Caco-2 (cell line): Measurements from ENCODE around the gene PHACTR2. TPM values are rescaled to one million over a fixed set of nuclear protein-coding genes. Genes with fewer than 3 reads are reported as not detected.

Experiments used
- BruUV-seq: library from RNA; stranded (reverse); fragments of 400-500 nt; replicated peaks from 2 replicates; lab custom pipeline; 2021; lab: Mats Ljungman, UMichigan
- CTCF ChIA-PET: fragments of 300-600 bp; sonication (Branson Sonifier 250); formaldehyde crosslinking; loops from one replicate; lab custom pipeline; 2022; ENCODE audit warnings: antibody characterized with exemption; lab: Charles Lee
- POLR2A ChIA-PET: fragments of 300-600 bp; sonication (Branson Sonifier 250); formaldehyde crosslinking; loops from one replicate; lab custom pipeline; 2022; ENCODE audit warnings: antibody characterized with exemption; lab: Charles Lee
- DNase-seq, 2 experiments: peaks; one replicate each; pipeline versions ENCODE4 v3.0.0 to v3.0.0-alpha.2; 2020 to 2022
- H3K27me3 ChIP-seq: replicated peaks from 2 replicates; pipeline ENCODE4 v1.6.0; 2011; ENCODE audit warnings: low read length; ENCODE audit not compliant: control insufficient read depth, insufficient read depth
- H3K36me3 ChIP-seq: 2 replicates; pipeline ENCODE4 v1.5.1; 2011; ENCODE audit warnings: low read length; ENCODE audit not compliant: control insufficient read depth, insufficient read depth
- H3K4me1 ChIP-seq: fragments of 250-450 bp; sonication (Bioruptor Pico); 2 replicates; pipeline ENCODE4 v1.5.1; 2020; ENCODE audit warnings: mild to moderate bottlenecking
- H3K4me3 ChIP-seq: 2 replicates; pipeline ENCODE4 v1.5.1; 2011; ENCODE audit warnings: low read depth, mild to moderate bottlenecking, control low read depth, low read length
- H3K9me3 ChIP-seq: fragments of 250-450 bp; sonication (Bioruptor Pico); 2 replicates; pipeline ENCODE4 v1.5.1; 2020; ENCODE audit warnings: mild to moderate bottlenecking, moderate library complexity
- H3K27ac Mint-ChIP-seq: one replicate; pipeline ENCODE4 v1.8.0; 2022; ENCODE audit warnings: mixed read lengths; ENCODE audit not compliant: unreplicated experiment
- H3K27me3 Mint-ChIP-seq: one replicate; pipeline ENCODE4 v1.8.0; 2022; ENCODE audit warnings: mixed read lengths; ENCODE audit not compliant: insufficient read depth, unreplicated experiment
- H3K36me3 Mint-ChIP-seq: one replicate; pipeline ENCODE4 v1.8.0; 2022; ENCODE audit warnings: mild to moderate bottlenecking, mixed read lengths; ENCODE audit not compliant: insufficient read depth, unreplicated experiment
- H3K4me1 Mint-ChIP-seq: one replicate; pipeline ENCODE4 v1.8.0; 2022; ENCODE audit warnings: low read depth, mixed read lengths; ENCODE audit not compliant: unreplicated experiment
- H3K4me3 Mint-ChIP-seq: one replicate; pipeline ENCODE4 v1.8.0; 2022; ENCODE audit warnings: mild to moderate bottlenecking, moderate library complexity, mixed read lengths; ENCODE audit not compliant: unreplicated experiment
- H3K9me3 Mint-ChIP-seq: one replicate; pipeline ENCODE4 v1.8.0; 2022; ENCODE audit warnings: mixed read lengths; ENCODE audit not compliant: unreplicated experiment
- CTCF ChIP-seq, 2 experiments: fragments of 200-600 bp in 1 of 2; IDR thresholded peaks; 1 replicate in 1 of 2; 2 replicates in 1 of 2; pipeline versions ENCODE4 v1.5.1 to v1.8.0; 2011 to 2022; ENCODE audit warnings: antibody characterized with exemption in 1 of 2, control low read depth in 1 of 2, inconsistent platforms in 1 of 2, low read depth in 1 of 2, low read length in 1 of 2, mild to moderate bottlenecking in 1 of 2, moderate library complexity in 1 of 2; ENCODE audit not compliant: insufficient read depth in 1 of 2, severe bottlenecking in 1 of 2, unreplicated experiment in 1 of 2
- intact Hi-C: fragments of 100-400 bp; cut with micrococcal nuclease; formaldehyde crosslinking; loops from one replicate; pipeline ENCODE4 v1.10.0; 2022; ENCODE audit not compliant: unreplicated experiment
- total RNA-seq: library from RNA; stranded (reverse); gene quantifications from 2 replicates; pipeline ENCODE4 v1.2.3, GENCODE V29; 2022

The PHACTR2 gene
- total RNA-seq, 1 experiment from 2014 or later: 100 TPM

GRCh38 chr6:143878272-143878760 lies 200.6 kb downstream of the PHACTR2 start:
- ChIA-PET POLR2A (no interaction called here), CTCF (no interaction called here)
- Histone ChIP-seq H3K36me3 (no peaks in the 10 kb centered on the region), H3K27me3 (no peaks in the 10 kb centered on the region), H3K9me3 (no peaks in the 10 kb centered on the region; the same call in 1 of the 2 replicates), H3K4me3 (no peak overlapping the region), H3K4me1 (no peaks in the 10 kb centered on the region)
- intact Hi-C loops: no loop called here
- BruUV-seq: no TSS peak
- peaks cover 1% of the 10 kb centered on the region for H3K27me3 Mint-ChIP-seq
- no peak overlapping the region for H3K27ac Mint-ChIP-seq
- no peak overlapping the region for H3K4me3 Mint-ChIP-seq
- no peaks in the 10 kb centered on the region for H3K4me1 Mint-ChIP-seq
- no peak for TF ChIP-seq CTCF (IDR thresholded peaks at IDR 0.05; ENCODE audit: insufficient read depth in 1 of 2, low read depth in 1 of 2, low read length in 1 of 2, severe bottlenecking in 1 of 2, unreplicated experiment in 1 of 2)
- peaks cover 20% of the 10 kb centered on the region for H3K9me3 Mint-ChIP-seq
- H3K36me3 Mint-ChIP-seq: no peaks in the 10 kb centered on the region
- DNase-seq: no peak

GRCh38 chr6:143880412-143880811 lies 202.6 kb downstream of the PHACTR2 start:
- Mint-ChIP-seq H3K27me3 (peaks cover 6% of the 10 kb centered on the region), H3K9me3 (peaks cover 5% of the 10 kb centered on the region), H3K27ac (no peak overlapping the region), H3K36me3 (no peaks in the 10 kb centered on the region), H3K4me1 (no peaks in the 10 kb centered on the region), H3K4me3 (no peak overlapping the region)
- Histone ChIP-seq H3K9me3 (no peaks in the 10 kb centered on the region; the same call in 1 of the 2 replicates), H3K36me3 (no peaks in the 10 kb centered on the region), H3K27me3 (no peaks in the 10 kb centered on the region), H3K4me3 (no peak overlapping the region), H3K4me1 (no peaks in the 10 kb centered on the region)
- CTCF ChIA-PET: no interaction called here
- TF ChIP-seq CTCF (IDR thresholded peaks at IDR 0.05; ENCODE audit: insufficient read depth in 1 of 2, low read depth in 1 of 2, low read length in 1 of 2, severe bottlenecking in 1 of 2, unreplicated experiment in 1 of 2): no peak
- POLR2A ChIA-PET: no interaction called here
- intact Hi-C loops: no loop called here
- BruUV-seq: no TSS peak
- no peak for DNase-seq

Other genes with a start within 250 kb of the PHACTR2 start
- 12.7 and 13.9 TPM in 2 replicates for gene ADAT2, start 227.3 kb upstream of the PHACTR2 start, total RNA-seq
- 44.6 and 46.6 TPM in 2 replicates for gene PEX3, start 227.2 kb upstream of the PHACTR2 start, total RNA-seq
- 102 and 119 TPM in 2 replicates for gene FUCA2, start 166.2 kb upstream of the PHACTR2 start, total RNA-seq
- gene LTV1, start 165.4 kb downstream of the PHACTR2 start, total RNA-seq: 36.2 and 38.1 TPM in 2 replicates
- not detected in 2 replicates for gene ZC2HC1B, start 186.5 kb downstream of the PHACTR2 start, total RNA-seq